Gastrocnemius medialis (tissue), 4 donors: ENCODE results near the gene NDUFAF2.

Experiments
- CTCF ChIP-seq, 5 experiments: fragments of 450-650 bp in 3 of 5; fragments of 200-600 bp in 2 of 5; sonication (generic) in 2 of 5; IDR thresholded peaks in 4 of 5; conservative IDR thresholded peaks in 1 of 5; 1 replicate in 4 of 5; 2 replicates in 1 of 5; pipeline ENCODE4 v1.5.1; 2016 to 2019; ENCODE audit warnings: antibody characterized with exemption in 5 of 5, mild to moderate bottlenecking in 3 of 5, moderate library complexity in 3 of 5
- POLR2A ChIP-seq, 2 donors: fragments of 450-650 bp; IDR thresholded peaks; one replicate each; pipeline ENCODE4 v1.6.1; 2017; ENCODE audit warnings: antibody characterized with exemption in 2 of 2, mild to moderate bottlenecking in 2 of 2, moderate library complexity in 2 of 2

GRCh38 chr5:60943624-60944023 lies 1.4 kb upstream of the NDUFAF2 start:
- TF ChIP-seq CTCF (IDR thresholded peaks at IDR 0.05 in 4 of 5, conservative IDR thresholded peaks at IDR 0.05 in 1 of 5) (no peak), POLR2A (IDR thresholded peaks at IDR 0.05) (no peak)
